AG09319 (cell line): Measurements from ENCODE around the gene PFN3.

ENCODE experiments used
- DNase-seq: peaks from one replicate; pipeline ENCODE4 v3.0.0-alpha.2; 2010; ENCODE audit warnings: low read depth; ENCODE audit errors: extremely low read depth
- TF ChIP-seq, protein P1 (sequence below): IDR thresholded peaks from 2 replicates; pipeline ENCODE4 v1.5.1; 2011; ENCODE audit warnings: low read depth, mild to moderate bottlenecking, inconsistent platforms, low read length, moderate library complexity

PFN3 gene

DNA sequence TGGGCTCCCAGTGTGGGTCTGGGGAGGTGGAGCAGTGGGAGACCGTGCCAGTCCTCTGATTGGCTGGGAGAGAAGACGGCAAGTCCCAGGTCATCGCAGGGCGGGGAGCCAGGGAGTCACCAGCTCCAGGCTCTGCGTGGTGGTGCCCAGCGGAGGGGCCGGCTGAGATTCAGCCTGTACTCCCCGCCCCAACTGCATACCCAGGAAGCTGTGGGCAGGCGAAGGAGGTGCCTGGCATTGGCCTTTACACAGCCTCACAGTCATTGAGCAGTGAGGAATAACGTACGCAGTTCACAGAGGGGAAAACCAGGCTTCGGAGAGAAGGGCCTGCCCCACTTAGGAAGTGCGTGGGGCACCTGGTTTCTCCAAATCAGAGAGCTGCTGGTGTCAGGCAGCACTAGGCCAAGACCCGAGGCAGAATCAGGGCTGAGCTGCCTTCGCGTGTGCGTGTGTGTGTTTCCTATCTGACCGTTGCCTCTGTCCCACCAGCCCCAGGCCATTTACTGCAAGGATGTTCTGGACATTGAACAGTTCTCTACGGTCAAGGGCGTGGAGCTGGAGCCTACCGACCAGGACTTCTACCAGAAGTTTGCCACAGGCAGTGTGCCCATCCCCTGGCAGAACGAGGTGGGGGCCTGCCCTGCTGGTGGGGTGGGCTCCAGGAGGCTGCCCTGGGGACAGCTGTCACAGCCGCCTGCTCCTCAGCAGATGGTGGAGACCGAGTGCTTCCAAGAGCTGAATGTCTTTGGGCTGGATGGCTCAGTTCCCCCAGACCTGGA is 39.9 kb upstream of the PFN3 start:
- TF ChIP-seq, protein P1, sequence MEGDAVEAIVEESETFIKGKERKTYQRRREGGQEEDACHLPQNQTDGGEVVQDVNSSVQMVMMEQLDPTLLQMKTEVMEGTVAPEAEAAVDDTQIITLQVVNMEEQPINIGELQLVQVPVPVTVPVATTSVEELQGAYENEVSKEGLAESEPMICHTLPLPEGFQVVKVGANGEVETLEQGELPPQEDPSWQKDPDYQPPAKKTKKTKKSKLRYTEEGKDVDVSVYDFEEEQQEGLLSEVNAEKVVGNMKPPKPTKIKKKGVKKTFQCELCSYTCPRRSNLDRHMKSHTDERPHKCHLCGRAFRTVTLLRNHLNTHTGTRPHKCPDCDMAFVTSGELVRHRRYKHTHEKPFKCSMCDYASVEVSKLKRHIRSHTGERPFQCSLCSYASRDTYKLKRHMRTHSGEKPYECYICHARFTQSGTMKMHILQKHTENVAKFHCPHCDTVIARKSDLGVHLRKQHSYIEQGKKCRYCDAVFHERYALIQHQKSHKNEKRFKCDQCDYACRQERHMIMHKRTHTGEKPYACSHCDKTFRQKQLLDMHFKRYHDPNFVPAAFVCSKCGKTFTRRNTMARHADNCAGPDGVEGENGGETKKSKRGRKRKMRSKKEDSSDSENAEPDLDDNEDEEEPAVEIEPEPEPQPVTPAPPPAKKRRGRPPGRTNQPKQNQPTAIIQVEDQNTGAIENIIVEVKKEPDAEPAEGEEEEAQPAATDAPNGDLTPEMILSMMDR, result no peak
- no peak for DNase-seq

DNA sequence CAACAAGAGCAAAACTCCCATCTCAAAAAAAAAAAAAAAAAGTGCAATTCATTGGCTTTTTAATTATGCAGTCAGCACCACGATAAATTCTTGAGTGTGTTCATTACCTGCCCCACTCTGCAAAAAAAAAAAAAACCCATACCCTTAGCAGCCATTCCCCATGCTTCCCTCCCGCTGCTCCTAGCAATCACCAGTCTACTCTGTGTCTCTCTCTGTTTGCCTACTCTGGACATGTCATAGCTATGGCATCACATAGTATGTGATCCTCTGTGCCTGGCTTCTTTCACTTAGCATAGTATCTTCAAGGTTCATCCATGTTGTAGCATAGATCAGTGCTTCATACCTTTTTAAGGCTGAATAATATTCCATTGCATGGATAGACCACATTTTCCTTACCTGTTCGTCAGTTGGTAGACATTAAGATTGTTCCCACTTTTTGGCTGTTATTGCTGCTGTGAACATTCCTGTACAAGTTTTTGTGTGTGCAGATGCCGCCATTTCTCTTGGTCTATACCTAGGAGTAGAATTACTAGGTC is 39.1 kb upstream of the PFN3 start:
- TF ChIP-seq, protein P1, result no peak
- no peak for DNase-seq

DNA sequence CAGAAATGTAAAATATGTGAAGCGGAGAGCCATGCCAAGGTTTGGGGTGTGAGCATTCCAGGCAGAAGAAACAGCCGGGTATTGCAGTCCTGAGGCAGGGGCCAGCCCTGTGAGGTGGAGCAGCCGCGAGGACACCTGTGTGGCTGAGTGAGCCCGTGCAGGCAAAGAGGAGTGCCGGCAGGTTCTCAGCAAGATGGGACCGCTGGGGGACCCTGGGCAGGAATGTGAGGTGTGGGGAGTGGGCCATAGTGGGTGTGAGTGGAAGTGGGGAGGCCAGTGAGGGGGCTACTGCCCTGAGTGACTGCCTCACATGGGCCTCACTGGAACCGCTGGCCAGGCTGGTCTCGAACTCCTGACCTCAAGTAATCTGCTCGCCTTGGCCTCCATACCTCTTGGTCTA is 38.0 kb upstream of the PFN3 start:
- TF ChIP-seq, protein P1, result no peak
- no peak for DNase-seq

DNA sequence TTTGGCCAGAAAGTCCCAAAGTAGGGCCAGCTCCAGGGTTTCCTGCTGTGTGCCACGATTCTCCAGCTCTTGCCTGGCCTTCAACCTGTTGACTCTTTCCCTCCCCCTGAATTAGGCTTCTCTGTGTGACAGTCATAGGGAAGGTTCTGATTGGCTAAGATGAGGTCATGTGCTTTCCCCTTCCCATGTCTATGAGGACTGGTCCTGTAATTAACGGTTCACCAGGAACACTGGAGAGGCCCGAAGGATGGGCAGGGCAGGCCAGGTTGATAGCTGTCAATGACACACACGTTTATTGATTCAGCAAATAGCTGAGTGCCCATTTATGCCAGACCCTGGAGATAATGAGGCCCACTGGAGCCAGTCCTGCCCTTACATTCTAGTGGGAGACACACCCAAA is 37.2 kb upstream of the PFN3 start:
- DNase-seq, result no peak
- TF ChIP-seq, protein P1, result no peak

DNA sequence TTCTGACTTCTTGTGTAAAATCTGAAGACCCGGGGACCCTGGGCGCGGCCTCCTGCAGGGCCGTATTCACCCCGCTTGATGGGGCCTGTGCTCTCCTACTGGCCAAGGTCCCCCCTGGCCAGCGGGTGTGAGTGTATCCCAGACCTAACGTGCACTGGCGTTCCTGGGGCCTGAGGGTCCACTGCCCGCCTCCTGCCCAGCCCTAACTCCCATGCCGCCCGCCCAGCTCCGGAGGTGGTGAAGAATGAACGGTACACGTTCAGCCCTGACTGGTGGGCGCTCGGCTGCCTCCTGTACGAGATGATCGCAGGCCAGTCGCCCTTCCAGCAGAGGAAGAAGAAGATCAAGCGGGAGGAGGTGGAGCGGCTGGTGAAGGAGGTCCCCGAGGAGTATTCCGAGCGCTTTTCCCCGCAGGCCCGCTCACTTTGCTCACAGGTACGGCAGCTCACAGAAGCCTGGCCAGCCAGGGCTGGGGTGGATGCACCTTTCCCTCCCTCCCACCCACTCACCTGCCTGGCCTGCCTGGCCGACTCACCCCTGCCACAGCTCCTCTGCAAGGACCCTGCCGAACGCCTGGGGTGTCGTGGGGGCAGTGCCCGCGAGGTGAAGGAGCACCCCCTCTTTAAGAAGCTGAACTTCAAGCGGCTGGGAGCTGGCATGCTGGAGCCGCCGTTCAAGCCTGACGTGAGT is 35.5 kb upstream of the PFN3 start:
- DNase-seq, result no peak
- TF ChIP-seq, protein P1, result no peak

DNA sequence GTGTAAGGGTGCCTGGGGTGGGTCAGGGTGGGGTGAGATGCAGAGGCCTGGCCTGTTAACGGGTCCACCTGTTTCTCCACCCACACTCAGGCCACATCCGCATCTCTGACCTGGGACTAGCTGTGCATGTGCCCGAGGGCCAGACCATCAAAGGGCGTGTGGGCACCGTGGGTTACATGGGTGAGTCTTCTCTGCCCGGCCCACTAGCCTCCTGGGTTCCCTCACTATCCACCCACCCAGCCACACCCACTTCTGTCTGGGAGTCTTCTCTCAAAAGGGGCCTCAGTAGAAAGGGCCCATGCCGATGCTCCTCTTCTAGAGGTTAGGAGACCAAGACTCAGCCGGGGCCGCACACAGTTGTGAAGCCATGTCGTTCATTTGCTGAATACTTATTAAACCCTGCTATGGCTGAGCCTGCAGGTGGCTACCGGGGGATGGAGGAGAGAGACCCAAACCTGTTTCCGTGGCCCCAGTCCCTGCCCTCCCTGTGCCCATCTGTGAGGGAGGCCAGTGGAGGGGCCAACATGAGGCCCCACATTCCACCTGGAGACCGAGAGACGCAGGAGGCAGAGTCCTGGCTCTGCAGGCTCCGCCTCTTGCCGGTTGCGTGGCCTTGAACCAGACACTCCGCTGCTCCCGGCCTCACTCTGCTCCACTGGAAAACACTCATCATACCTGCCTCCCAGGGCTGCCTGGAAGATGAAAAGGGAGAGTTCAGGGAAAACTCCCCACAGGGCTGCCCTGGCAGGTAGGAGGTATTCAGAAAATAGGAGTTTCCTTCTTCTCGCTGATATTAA is 34.7 kb upstream of the PFN3 start:
- TF ChIP-seq, protein P1, result no peak
- DNase-seq, result no peak
